ENCODE data around the gene TSPAN14.
"Not testable (repeated sequence)": the region's sequence is repeated elsewhere in the genome, so short reads cannot be mapped to it uniquely, and the experiment has no call there.

Gene TSPAN14

GRCh38 chr10:80465839-80466590 lies 11.9 kb downstream of the TSPAN14 start:
- no peak for DNase-seq
- intact Hi-C loops (cut with DNase I) = no loop called here

- intact Hi-C loops (cut with DNase I) = no loop called here
- DNase-seq = no peak
Observed at GRCh38 chr10:80466724-80467326, 12.7 kb downstream of the TSPAN14 start.

- DNase-seq = peak in 8 of 10 donors; percentile 59 to 94 (median 76)
- intact Hi-C loops (cut with DNase I) = no loop called here
Observed at GRCh38 chr10:80468002-80468401, 13.9 kb downstream of the TSPAN14 start.

- peak in 1 of 10 donors; percentile 36 for DNase-seq
- intact Hi-C loops (cut with DNase I) = no loop called here
Observed at GRCh38 chr10:80468806-80469421, 14.8 kb downstream of the TSPAN14 start.

- DNase-seq = no peak
- intact Hi-C loops (cut with DNase I) = no loop called here
Observed at GRCh38 chr10:80470266-80470665, 16.2 kb downstream of the TSPAN14 start.

GRCh38 chr10:80471001-80471400 lies 16.9 kb downstream of the TSPAN14 start:
- intact Hi-C loops (cut with DNase I) = no loop called here
- DNase-seq = no peak

GRCh38 chr10:80471715-80472233 lies 17.7 kb downstream of the TSPAN14 start:
- peak in 1 of 10 donors; percentile 43 for DNase-seq

GRCh38 chr10:80472234-80473095 lies 18.4 kb downstream of the TSPAN14 start:
- intact Hi-C loops (cut with DNase I) = no loop called here
- no peak for DNase-seq

More at GRCh38 chr10:80471715-80472233, 17.7 kb downstream of the TSPAN14 start:
- intact Hi-C loops (cut with DNase I) = no loop called here

GRCh38 chr10:80473096-80473657 lies 19.1 kb downstream of the TSPAN14 start:
- intact Hi-C loops (cut with DNase I) = no loop called here
- no peak for DNase-seq

GRCh38 chr10:80473692-80474596 lies 19.8 kb downstream of the TSPAN14 start:
- no peak for DNase-seq
- intact Hi-C loops (cut with DNase I) = no loop called here

- DNase-seq = no peak
- intact Hi-C loops (cut with DNase I) = no loop called here
Observed at GRCh38 chr10:80474597-80474910, 20.4 kb downstream of the TSPAN14 start.

GRCh38 chr10:80474941-80475340 lies 20.8 kb downstream of the TSPAN14 start:
- DNase-seq = no peak

GRCh38 chr10:80475641-80476040 lies 21.5 kb downstream of the TSPAN14 start:
- not testable (repeated sequence) for DNase-seq

More at GRCh38 chr10:80474941-80475340, 20.8 kb downstream of the TSPAN14 start:
- intact Hi-C loops (cut with DNase I) = no loop called here

GRCh38 chr10:80476685-80477084 lies 22.6 kb downstream of the TSPAN14 start:
- intact Hi-C loops (cut with DNase I) = no loop called here
- no peak for DNase-seq

More at GRCh38 chr10:80475641-80476040, 21.5 kb downstream of the TSPAN14 start:
- intact Hi-C loops (cut with DNase I) = not testable (repeated sequence)

- DNase-seq = no peak
- intact Hi-C loops (cut with DNase I) = no loop called here
Observed at GRCh38 chr10:80477813-80478212, 23.7 kb downstream of the TSPAN14 start.

- DNase-seq; intact Hi-C loops (cut with DNase I): not testable (repeated sequence)
Observed at GRCh38 chr10:80480373-80480772, 26.3 kb downstream of the TSPAN14 start.

GRCh38 chr10:80480852-80481251 lies 26.7 kb downstream of the TSPAN14 start:
- no peak for DNase-seq
- intact Hi-C loops (cut with DNase I) = no loop called here

GRCh38 chr10:80484243-80484642 lies 30.1 kb downstream of the TSPAN14 start:
- peak in 1 of 10 donors; percentile 22 for DNase-seq
- intact Hi-C loops (cut with DNase I) = no loop called here

GRCh38 chr10:80484676-80485075 lies 30.6 kb downstream of the TSPAN14 start:
- no peak for DNase-seq
- intact Hi-C loops (cut with DNase I) = no loop called here

Data from posterior cingulate gyrus (tissue), 11 donors.